IPS-15b (cell line): ENCODE results near the gene NINL.
"Not testable (repeated sequence)": the region's sequence is repeated elsewhere in the genome, so short reads cannot be mapped to it uniquely, and the experiment has no call there.

Source experiments
- H3K27me3 ChIP-seq: one replicate; pipeline ENCODE4 v1.6.1; 2013; ENCODE audit warnings: low read length; ENCODE audit not compliant: control insufficient read depth, insufficient read depth
- H3K36me3 ChIP-seq: one replicate; pipeline ENCODE4 v1.6.1; 2013; ENCODE audit warnings: low read length; ENCODE audit not compliant: control insufficient read depth, insufficient read depth
- H3K4me1 ChIP-seq: one replicate; pipeline ENCODE4 v1.6.1; 2013; ENCODE audit warnings: mild to moderate bottlenecking, low read length; ENCODE audit not compliant: control insufficient read depth, insufficient read depth
- H3K4me3 ChIP-seq: one replicate; pipeline ENCODE4 v1.5.1; 2013; ENCODE audit warnings: low read depth, low read length
- H3K9ac ChIP-seq: one replicate; pipeline ENCODE4 v1.6.1; 2013; ENCODE audit warnings: low read depth, mild to moderate bottlenecking, low read length
- H3K9me3 ChIP-seq: one replicate; pipeline ENCODE4 v1.6.1; 2013; ENCODE audit warnings: mild to moderate bottlenecking, low read length; ENCODE audit not compliant: control insufficient read depth, insufficient read depth

Gene NINL

GRCh38 chr20:25587536-25587935 lies 2.2 kb upstream of the NINL start:
- Histone ChIP-seq H3K9ac (no peak overlapping the region), H3K4me3 (no peak overlapping the region), H3K4me1 (no peaks in the 10 kb centered on the region), H3K27me3 (no peaks in the 10 kb centered on the region), H3K9me3 (no peaks in the 10 kb centered on the region), H3K36me3 (no peaks in the 10 kb centered on the region)

- Histone ChIP-seq H3K9me3 (no peaks in the 10 kb centered on the region), H3K36me3 (no peaks in the 10 kb centered on the region), H3K4me1 (no peaks in the 10 kb centered on the region), H3K4me3 (no peak overlapping the region), H3K9ac (no peak overlapping the region), H3K27me3 (no peaks in the 10 kb centered on the region)
Measured at GRCh38 chr20:25586877-25587276, 1.5 kb upstream of the NINL start.

- H3K4me1 ChIP-seq, H3K9ac ChIP-seq, H3K9me3 ChIP-seq, H3K27me3 ChIP-seq, H3K36me3 ChIP-seq: not testable (repeated sequence)
- H3K4me3 ChIP-seq, result peak overlapping the region; percentile 67
Measured at GRCh38 chr20:25583607-25584006, 1.7 kb downstream of the NINL start.

- Histone ChIP-seq H3K27me3 (no peaks in the 10 kb centered on the region), H3K36me3 (no peaks in the 10 kb centered on the region), H3K9me3 (no peaks in the 10 kb centered on the region), H3K4me1 (no peaks in the 10 kb centered on the region), H3K9ac (no peak overlapping the region), H3K4me3 (no peak overlapping the region)
Measured at GRCh38 chr20:25580711-25581110, 4.6 kb downstream of the NINL start.

- H3K36me3 ChIP-seq, result no peaks in the 10 kb centered on the region
- H3K27me3 ChIP-seq, result no peaks in the 10 kb centered on the region
- no peaks in the 10 kb centered on the region for H3K4me1 ChIP-seq
- H3K9ac ChIP-seq, result no peak overlapping the region
- H3K4me3 ChIP-seq, result no peak overlapping the region
- H3K9me3 ChIP-seq, result no peaks in the 10 kb centered on the region
Measured at GRCh38 chr20:25579081-25579770, 6.1 kb downstream of the NINL start.

GRCh38 chr20:25576783-25577530 lies 8.4 kb downstream of the NINL start:
- H3K36me3 ChIP-seq, result no peaks in the 10 kb centered on the region
- H3K27me3 ChIP-seq, result no peaks in the 10 kb centered on the region
- H3K9ac ChIP-seq, result no peak overlapping the region
- no peak overlapping the region for H3K4me3 ChIP-seq
- no peaks in the 10 kb centered on the region for H3K9me3 ChIP-seq
- peaks cover 4% of the 10 kb centered on the region for H3K4me1 ChIP-seq

- no peak overlapping the region for H3K4me3 ChIP-seq
- no peaks in the 10 kb centered on the region for H3K9me3 ChIP-seq
- H3K4me1 ChIP-seq, result peaks cover 4% of the 10 kb centered on the region
- H3K27me3 ChIP-seq, result no peaks in the 10 kb centered on the region
- no peak overlapping the region for H3K9ac ChIP-seq
- peaks cover 2% of the 10 kb centered on the region for H3K36me3 ChIP-seq
Measured at GRCh38 chr20:25574411-25574810, 10.9 kb downstream of the NINL start.

- Histone ChIP-seq H3K9me3 (no peaks in the 10 kb centered on the region), H3K4me3 (no peak overlapping the region), H3K9ac (no peak overlapping the region), H3K4me1 (peaks cover 4% of the 10 kb centered on the region), H3K27me3 (no peaks in the 10 kb centered on the region), H3K36me3 (peaks cover 2% of the 10 kb centered on the region)
Measured at GRCh38 chr20:25573288-25574251, 11.8 kb downstream of the NINL start.

GRCh38 chr20:25571817-25572216 lies 13.5 kb downstream of the NINL start:
- no peak overlapping the region for H3K4me3 ChIP-seq
- H3K9me3 ChIP-seq, result no peaks in the 10 kb centered on the region
- peaks cover 2% of the 10 kb centered on the region for H3K36me3 ChIP-seq
- H3K27me3 ChIP-seq, result no peaks in the 10 kb centered on the region
- no peak overlapping the region for H3K9ac ChIP-seq
- peaks cover 4% of the 10 kb centered on the region for H3K4me1 ChIP-seq

- H3K36me3 ChIP-seq, result peaks cover 2% of the 10 kb centered on the region
- no peaks in the 10 kb centered on the region for H3K27me3 ChIP-seq
- no peaks in the 10 kb centered on the region for H3K9me3 ChIP-seq
- no peak overlapping the region for H3K4me3 ChIP-seq
- no peak overlapping the region for H3K9ac ChIP-seq
- peaks cover 4% of the 10 kb centered on the region for H3K4me1 ChIP-seq
Measured at GRCh38 chr20:25571240-25571639, 14.1 kb downstream of the NINL start.

- Histone ChIP-seq H3K27me3 (no peaks in the 10 kb centered on the region), H3K9ac (no peak overlapping the region), H3K9me3 (no peaks in the 10 kb centered on the region), H3K4me1 (peaks cover 12% of the 10 kb centered on the region), H3K4me3 (no peak overlapping the region), H3K36me3 (peaks cover 2% of the 10 kb centered on the region)
Measured at GRCh38 chr20:25570148-25570530, 15.2 kb downstream of the NINL start.
